Mesothelial cell of epicardium (in vitro differentiated cells): ENCODE measurements around the gene DHRS4. TPM values are rescaled to one million over a fixed set of nuclear protein-coding genes. Genes with fewer than 3 reads are reported as not detected.

Experiments used
- total RNA-seq: library from RNA; stranded (reverse); gene quantifications from 3 replicates; pipeline ENCODE4 v1.2.1, GENCODE V29; 2021

DHRS4 gene
- total RNA-seq, 1 donor from 2014 or later: 22.0 TPM

Other genes starting within 250 kb of the DHRS4 start
- gene DHRS4L2, start 35.2 kb downstream of the DHRS4 start, total RNA-seq: 19.1 to 23.2 TPM (median 22.5 TPM) in 3 replicates
- gene CARMIL3, start 98.2 kb downstream of the DHRS4 start, total RNA-seq: 1.1 to 1.6 TPM (median 1.4 TPM) in 3 replicates
- not detected in 3 replicates for gene CPNE6, start 117.8 kb downstream of the DHRS4 start, total RNA-seq
- gene PCK2, start 140.5 kb downstream of the DHRS4 start, total RNA-seq: 18.9 to 22.2 TPM (median 20.6 TPM) in 3 replicates
- 62.3 to 71.1 TPM (median 63.7 TPM) in 3 replicates for gene DCAF11, start 161.0 kb downstream of the DHRS4 start, total RNA-seq
- 1.5 to 2.0 TPM (median 1.8 TPM) in 3 replicates for gene NRL, start 161.2 kb downstream of the DHRS4 start, total RNA-seq
- gene FITM1, start 176.9 kb downstream of the DHRS4 start, total RNA-seq: 0.75 to 1.5 TPM (median 1.0 TPM) in 3 replicates
- gene PSME1, start 182.4 kb downstream of the DHRS4 start, total RNA-seq: 148 to 154 TPM (median 154 TPM) in 3 replicates
- gene EMC9, start 187.8 kb downstream of the DHRS4 start, total RNA-seq: 17.7 to 21.3 TPM (median 21.2 TPM) in 3 replicates
- gene PSME2, start 192.8 kb downstream of the DHRS4 start, total RNA-seq: 143 to 149 TPM (median 148 TPM) in 3 replicates
- 90.5 to 96.0 TPM (median 90.5 TPM) in 3 replicates for gene RNF31, start 193.7 kb downstream of the DHRS4 start, total RNA-seq
- 244 to 274 TPM (median 250 TPM) in 3 replicates for gene IRF9, start 207.5 kb downstream of the DHRS4 start, total RNA-seq
- gene REC8, start 218.3 kb downstream of the DHRS4 start, total RNA-seq: 465 to 486 TPM (median 484 TPM) in 3 replicates
- gene IPO4, start 235.0 kb downstream of the DHRS4 start, total RNA-seq: 38.4 to 43.2 TPM (median 39.3 TPM) in 3 replicates
- gene TM9SF1, start 241.7 kb downstream of the DHRS4 start, total RNA-seq: 44.9 to 45.8 TPM (median 45.7 TPM) in 3 replicates